OCI-LY1 (cell line): ENCODE results near the gene CD69.

Experiments used
- EZH2 ChIP-seq: fragments of 200-600 bp; sonication (generic), shearing (Covaris generic); IDR thresholded peaks from 2 replicates; pipeline ENCODE4 v1.8.0; 2017; ENCODE audit warnings: borderline replicate concordance, mixed run types, mild to moderate bottlenecking, antibody characterized with exemption, low read length, moderate library complexity, mixed read lengths
- TF ChIP-seq, protein P1 (sequence below): fragments of 200-600 bp; sonication (generic), shearing (Covaris generic); IDR thresholded peaks from 2 replicates; pipeline ENCODE4 v1.5.1; 2017; ENCODE audit warnings: mild to moderate bottlenecking, antibody characterized with exemption, low read length, moderate library complexity, mixed read lengths

DNA sequence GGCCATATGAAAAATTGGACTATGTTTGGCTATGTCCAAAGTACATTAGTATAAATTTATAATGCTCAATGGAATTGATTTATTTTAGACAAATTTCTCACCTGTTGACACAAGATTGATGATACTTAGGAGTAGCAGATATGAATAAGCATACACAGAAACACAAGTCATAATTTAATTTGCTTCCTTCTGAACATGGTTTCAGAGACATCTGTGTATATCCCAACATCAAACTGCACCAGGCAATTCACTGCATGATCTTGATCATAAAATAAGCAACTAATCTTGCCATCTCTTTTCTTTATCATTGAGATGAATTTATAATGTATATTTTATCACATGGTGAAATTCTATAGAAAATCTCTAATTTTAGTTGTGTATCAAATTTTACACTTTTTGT is 31.6 kb downstream of the CD69 start:
- TF ChIP-seq, protein P1, sequence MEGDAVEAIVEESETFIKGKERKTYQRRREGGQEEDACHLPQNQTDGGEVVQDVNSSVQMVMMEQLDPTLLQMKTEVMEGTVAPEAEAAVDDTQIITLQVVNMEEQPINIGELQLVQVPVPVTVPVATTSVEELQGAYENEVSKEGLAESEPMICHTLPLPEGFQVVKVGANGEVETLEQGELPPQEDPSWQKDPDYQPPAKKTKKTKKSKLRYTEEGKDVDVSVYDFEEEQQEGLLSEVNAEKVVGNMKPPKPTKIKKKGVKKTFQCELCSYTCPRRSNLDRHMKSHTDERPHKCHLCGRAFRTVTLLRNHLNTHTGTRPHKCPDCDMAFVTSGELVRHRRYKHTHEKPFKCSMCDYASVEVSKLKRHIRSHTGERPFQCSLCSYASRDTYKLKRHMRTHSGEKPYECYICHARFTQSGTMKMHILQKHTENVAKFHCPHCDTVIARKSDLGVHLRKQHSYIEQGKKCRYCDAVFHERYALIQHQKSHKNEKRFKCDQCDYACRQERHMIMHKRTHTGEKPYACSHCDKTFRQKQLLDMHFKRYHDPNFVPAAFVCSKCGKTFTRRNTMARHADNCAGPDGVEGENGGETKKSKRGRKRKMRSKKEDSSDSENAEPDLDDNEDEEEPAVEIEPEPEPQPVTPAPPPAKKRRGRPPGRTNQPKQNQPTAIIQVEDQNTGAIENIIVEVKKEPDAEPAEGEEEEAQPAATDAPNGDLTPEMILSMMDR: no peak
- TF ChIP-seq EZH2: no peak
